ENCODE measurements around the gene NTM. TPM values are rescaled to one million over a fixed set of nuclear protein-coding genes. Genes with fewer than 3 reads are reported as not detected.
"Not testable (repeated sequence)": the region's sequence is repeated elsewhere in the genome, so short reads cannot be mapped to it uniquely, and the experiment has no call there.

Gene NTM
- total RNA-seq, 4 donors from 2014 or later = 0.40 to 3.1 (median 2.1) TPM; not detected in 1

DNA sequence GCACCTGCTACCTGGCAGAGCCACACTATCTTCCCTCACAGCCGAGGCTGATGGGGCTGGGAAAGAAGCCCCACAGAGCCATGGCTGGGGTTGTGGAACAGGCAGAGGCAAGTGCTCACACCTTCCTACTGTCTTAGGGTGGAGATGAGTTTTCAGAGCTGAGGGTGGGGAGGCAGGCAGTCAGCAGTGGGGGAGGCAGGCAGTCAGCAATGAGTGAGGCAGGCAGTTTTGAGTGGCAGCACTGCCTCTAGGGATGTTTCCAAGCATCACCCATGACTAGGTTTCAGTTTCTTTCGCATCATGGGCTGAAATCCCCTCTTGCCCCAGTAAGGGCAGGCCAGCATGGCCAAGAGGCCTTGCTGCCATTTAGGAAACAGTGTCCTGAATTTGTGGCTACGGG is 41.6 kb upstream of the NTM start:
- TF ChIP-seq POLR2A (IDR thresholded peaks at IDR 0.05) (no peak), POLR2AphosphoS5 (IDR thresholded peaks at IDR 0.05) (no peak), EP300 (IDR thresholded peaks at IDR 0.05; ENCODE audit: low read depth) (no peak)
- TF ChIP-seq, protein P1, sequence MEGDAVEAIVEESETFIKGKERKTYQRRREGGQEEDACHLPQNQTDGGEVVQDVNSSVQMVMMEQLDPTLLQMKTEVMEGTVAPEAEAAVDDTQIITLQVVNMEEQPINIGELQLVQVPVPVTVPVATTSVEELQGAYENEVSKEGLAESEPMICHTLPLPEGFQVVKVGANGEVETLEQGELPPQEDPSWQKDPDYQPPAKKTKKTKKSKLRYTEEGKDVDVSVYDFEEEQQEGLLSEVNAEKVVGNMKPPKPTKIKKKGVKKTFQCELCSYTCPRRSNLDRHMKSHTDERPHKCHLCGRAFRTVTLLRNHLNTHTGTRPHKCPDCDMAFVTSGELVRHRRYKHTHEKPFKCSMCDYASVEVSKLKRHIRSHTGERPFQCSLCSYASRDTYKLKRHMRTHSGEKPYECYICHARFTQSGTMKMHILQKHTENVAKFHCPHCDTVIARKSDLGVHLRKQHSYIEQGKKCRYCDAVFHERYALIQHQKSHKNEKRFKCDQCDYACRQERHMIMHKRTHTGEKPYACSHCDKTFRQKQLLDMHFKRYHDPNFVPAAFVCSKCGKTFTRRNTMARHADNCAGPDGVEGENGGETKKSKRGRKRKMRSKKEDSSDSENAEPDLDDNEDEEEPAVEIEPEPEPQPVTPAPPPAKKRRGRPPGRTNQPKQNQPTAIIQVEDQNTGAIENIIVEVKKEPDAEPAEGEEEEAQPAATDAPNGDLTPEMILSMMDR (IDR thresholded peaks at IDR 0.05) = no peak
- Histone ChIP-seq H3K36me3 (no peaks in the 10 kb centered on the region), H3K4me1 (no peaks in the 10 kb centered on the region), H3K9me3 (no peaks in the 10 kb centered on the region), H3K4me3 (no peak overlapping the region), H3K27ac (no peak overlapping the region), H3K27me3 (no peaks in the 10 kb centered on the region)
- in situ Hi-C loops (cut with MboI; ENCODE audit: low pct_ligation_motif_present in 1 of 4, low pct_unique_long_range_greater_than_20kb in 1 of 4, low sequenced_read_pairs in 3 of 4) = no loop called here
- DNase-seq = no peak
- WGBS, 2 donors (ENCODE audit: low coverage in 1 of 2) = 79% methylated on average over 3 of the region's 3 CpGs; no CpG with 5 or more reads in 1 of the 2 donors
- intact Hi-C loops (cut with DNase I; ENCODE audit: low total_unique reads) = no loop called here

DNA sequence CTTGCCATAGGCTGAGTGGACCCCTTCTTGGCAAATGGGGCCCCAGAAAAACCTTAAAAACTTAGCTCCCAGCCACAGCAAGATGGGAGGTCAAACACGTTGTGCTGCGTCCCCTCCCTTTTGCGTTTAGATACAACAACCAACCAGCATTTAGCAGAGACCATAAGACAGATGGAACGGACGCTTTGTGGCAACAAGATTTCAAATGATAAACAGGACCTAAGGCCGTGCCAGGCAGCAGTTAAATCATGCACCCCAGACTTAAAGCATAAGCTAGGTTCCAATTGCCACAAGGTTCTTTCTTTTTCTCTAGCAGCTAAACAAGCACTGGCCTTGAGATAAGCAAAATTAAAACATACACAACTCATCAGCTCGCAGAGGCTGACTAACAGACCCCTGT is 39.4 kb upstream of the NTM start:
- in situ Hi-C loops (cut with MboI; ENCODE audit: low pct_ligation_motif_present in 1 of 4, low pct_unique_long_range_greater_than_20kb in 1 of 4, low sequenced_read_pairs in 3 of 4) (no loop called here), intact Hi-C loops (cut with DNase I; ENCODE audit: low total_unique reads) (loop anchor here (1.0 kb wide), 1 partner anchor 33 kb away; no protein-coding TSS in a partner anchor)
- no peak for DNase-seq
- Histone ChIP-seq H3K4me1 (no peaks in the 10 kb centered on the region), H3K4me3 (no peak overlapping the region), H3K27ac (no peak overlapping the region), H3K36me3 (no peaks in the 10 kb centered on the region), H3K27me3 (no peaks in the 10 kb centered on the region), H3K9me3 (no peaks in the 10 kb centered on the region)
- TF ChIP-seq EP300 (IDR thresholded peaks at IDR 0.05; ENCODE audit: low read depth) = no peak
- TF ChIP-seq, protein P1 (IDR thresholded peaks at IDR 0.05) = no peak
- no peak for TF ChIP-seq POLR2A (IDR thresholded peaks at IDR 0.05)
- TF ChIP-seq POLR2AphosphoS5 (IDR thresholded peaks at IDR 0.05) = no peak
- 54 to 70% methylated on average over 3 to 7 of the region's 7 CpGs for WGBS, 2 donors (ENCODE audit: low coverage in 1 of 2)

DNA sequence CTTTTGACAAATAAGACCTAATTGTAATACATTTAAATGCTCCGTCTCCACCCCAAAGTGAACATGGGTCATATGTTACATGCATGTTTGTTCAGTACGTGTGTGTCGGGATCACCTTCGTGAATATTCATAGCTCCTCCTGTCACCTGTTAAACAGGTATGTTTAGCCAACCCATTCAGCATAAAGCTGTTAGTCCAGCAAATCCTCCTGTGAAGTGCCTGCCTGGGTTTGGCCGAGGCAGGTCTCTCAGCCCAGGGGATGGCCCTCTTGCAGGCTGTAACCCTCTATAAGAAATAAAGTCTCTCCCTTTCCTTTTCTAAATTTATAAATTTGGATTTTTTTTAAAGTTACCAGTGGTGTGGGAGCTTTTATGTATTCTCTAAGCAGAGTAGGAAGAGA is 38.9 kb upstream of the NTM start:
- in situ Hi-C loops (cut with MboI; ENCODE audit: low pct_ligation_motif_present in 1 of 4, low pct_unique_long_range_greater_than_20kb in 1 of 4, low sequenced_read_pairs in 3 of 4) = no loop called here
- no peak for DNase-seq
- Histone ChIP-seq H3K27ac (no peak overlapping the region), H3K9me3 (no peaks in the 10 kb centered on the region), H3K27me3 (no peaks in the 10 kb centered on the region), H3K4me3 (no peak overlapping the region), H3K36me3 (no peaks in the 10 kb centered on the region), H3K4me1 (no peaks in the 10 kb centered on the region)
- TF ChIP-seq EP300 (IDR thresholded peaks at IDR 0.05; ENCODE audit: low read depth) (no peak), POLR2AphosphoS5 (IDR thresholded peaks at IDR 0.05) (no peak), POLR2A (IDR thresholded peaks at IDR 0.05) (no peak)
- TF ChIP-seq, protein P1 (IDR thresholded peaks at IDR 0.05) = no peak
- 49 to 61% methylated on average over 5 of the region's 5 CpGs for WGBS, 2 donors (ENCODE audit: low coverage in 1 of 2)
- intact Hi-C loops (cut with DNase I; ENCODE audit: low total_unique reads) = loop anchor here (1.0 kb wide), 1 partner anchor 33 kb away; no protein-coding TSS in a partner anchor

DNA sequence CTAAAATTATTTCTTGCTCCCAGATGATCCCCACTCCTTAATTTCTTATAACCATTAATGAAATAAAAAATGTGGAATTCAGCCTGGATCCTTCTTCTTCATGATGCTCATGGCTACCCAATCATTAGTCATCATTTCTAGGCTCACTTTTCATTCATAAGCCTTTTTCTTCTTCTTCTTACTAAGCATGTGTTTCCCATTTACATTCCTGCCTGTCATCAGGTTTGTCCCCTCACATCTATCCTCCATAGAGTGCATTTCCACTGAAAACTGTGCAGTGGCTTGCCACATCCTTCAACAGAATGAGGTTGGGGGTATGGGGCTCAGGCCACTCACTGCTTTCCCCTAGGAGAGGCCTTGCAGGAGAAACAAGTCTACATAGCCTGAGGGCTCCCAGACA is 35.8 kb upstream of the NTM start:
- no peaks in the 10 kb centered on the region for H3K4me1 ChIP-seq
- TF ChIP-seq, protein P1 (IDR thresholded peaks at IDR 0.05) = no peak
- TF ChIP-seq EP300 (IDR thresholded peaks at IDR 0.05; ENCODE audit: low read depth) (no peak), POLR2A (IDR thresholded peaks at IDR 0.05) (no peak), POLR2AphosphoS5 (IDR thresholded peaks at IDR 0.05) (no peak)
- intact Hi-C loops (cut with DNase I; ENCODE audit: low total_unique reads) = no loop called here
- H3K27me3 ChIP-seq = no peaks in the 10 kb centered on the region
- no peak overlapping the region for H3K4me3 ChIP-seq
- in situ Hi-C loops (cut with MboI; ENCODE audit: low pct_ligation_motif_present in 1 of 4, low pct_unique_long_range_greater_than_20kb in 1 of 4, low sequenced_read_pairs in 3 of 4) = no loop called here
- no peaks in the 10 kb centered on the region for H3K9me3 ChIP-seq
- H3K36me3 ChIP-seq = no peaks in the 10 kb centered on the region
- DNase-seq = no peak
- H3K27ac ChIP-seq = no peak overlapping the region

DNA sequence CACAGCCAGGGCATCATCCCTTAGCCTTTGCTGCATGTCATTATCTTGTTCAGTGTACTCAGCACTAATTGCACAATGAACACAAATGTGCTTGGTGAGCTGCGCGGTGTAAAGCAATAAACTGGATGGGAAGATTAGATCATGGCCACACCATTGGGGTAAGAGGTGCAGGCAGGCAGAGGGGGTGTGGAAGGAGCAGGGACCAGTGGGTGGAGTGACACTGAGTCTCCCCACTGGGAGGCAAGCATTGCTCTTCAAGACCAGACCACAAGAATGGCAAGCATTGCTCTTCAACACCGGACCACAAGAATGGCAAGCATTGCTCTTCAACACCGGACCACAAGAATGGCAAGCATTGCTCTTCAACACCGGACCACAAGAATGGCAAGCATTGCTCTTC is 28.5 kb upstream of the NTM start:
- DNase-seq; H3K27me3 ChIP-seq; H3K9me3 ChIP-seq; H3K27ac ChIP-seq; intact Hi-C loops (cut with DNase I; ENCODE audit: low total_unique reads); in situ Hi-C loops (cut with MboI; ENCODE audit: low pct_ligation_motif_present in 1 of 4, low pct_unique_long_range_greater_than_20kb in 1 of 4, low sequenced_read_pairs in 3 of 4); H3K36me3 ChIP-seq; H3K4me3 ChIP-seq; H3K4me1 ChIP-seq: not testable (repeated sequence)
- WGBS, 2 donors (ENCODE audit: low coverage in 1 of 2) = 30 to 73% methylated on average over 2 to 4 of the region's 5 CpGs

DNA sequence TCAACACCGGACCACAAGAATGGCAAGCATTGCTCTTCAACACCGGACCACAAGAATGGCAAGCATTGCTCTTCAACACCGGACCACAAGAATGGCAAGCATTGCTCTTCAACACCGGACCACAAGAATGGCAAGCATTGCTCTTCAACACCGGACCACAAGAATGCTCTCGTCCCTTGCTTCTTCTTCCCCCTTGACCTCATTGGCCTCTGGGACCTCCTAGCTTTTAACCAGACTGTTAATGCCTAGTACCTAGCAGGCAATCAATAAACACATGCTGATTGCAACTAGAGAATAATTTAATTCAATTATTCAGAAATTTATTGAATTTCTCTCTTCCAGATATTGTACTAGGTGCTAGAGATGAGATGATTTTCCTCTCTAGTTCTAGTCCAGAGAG is 28.0 kb upstream of the NTM start:
- H3K36me3 ChIP-seq; DNase-seq; H3K4me3 ChIP-seq; H3K9me3 ChIP-seq; H3K27me3 ChIP-seq; H3K27ac ChIP-seq; intact Hi-C loops (cut with DNase I; ENCODE audit: low total_unique reads); in situ Hi-C loops (cut with MboI; ENCODE audit: low pct_ligation_motif_present in 1 of 4, low pct_unique_long_range_greater_than_20kb in 1 of 4, low sequenced_read_pairs in 3 of 4); H3K4me1 ChIP-seq: not testable (repeated sequence)
- 40 to 91% methylated on average over 1 to 3 of the region's 6 CpGs for whole genome bisulfite sequencing, 2 donors (ENCODE audit: low coverage in 1 of 2)

Data from transverse colon (tissue), 4 donors.